B cell (primary cell): ENCODE measurements around the gene NYAP1. TPM values are rescaled to one million over a fixed set of nuclear protein-coding genes. Genes with fewer than 3 reads are reported as not detected.

Experiments used
- ATAC-seq: fragments of 200-7000 bp; cut with Tn5 transposase; one replicate; pipeline ENCODE4 v1.10.0; 2021; ENCODE audit warnings: low read depth, mild to moderate bottlenecking, moderate number of reproducible peaks, moderate library complexity
- CTCF ChIA-PET: fragments of 350-600 bp; sonication (Branson Sonifier 250); formaldehyde crosslinking; loops from one replicate; lab custom pipeline; 2021; ENCODE audit warnings: antibody characterized with exemption, inconsistent platforms; lab: Charles Lee
- POLR2A ChIA-PET: fragments of 350-600 bp; sonication (Branson Sonifier 250); formaldehyde crosslinking; loops from one replicate; lab custom pipeline; 2021; ENCODE audit warnings: antibody characterized with exemption; lab: Charles Lee
- DNase-seq: peaks from one replicate; pipeline ENCODE4 v3.0.0; 2013
- H2AFZ ChIP-seq: 2 replicates; pipeline ENCODE4 v1.6.1; 2012; ENCODE audit warnings: mild to moderate bottlenecking, low read depth, low read length; ENCODE audit not compliant: insufficient read depth, poor library complexity, severe bottlenecking
- H3K27ac ChIP-seq, 2 donors: 1 replicate in 1 of 2; 2 replicates in 1 of 2; pipeline ENCODE4 v1.5.1; 2012 to 2013; ENCODE audit warnings: low read length in 2 of 2, mild to moderate bottlenecking in 2 of 2, moderate library complexity in 1 of 2
- H3K27me3 ChIP-seq, 4 experiments: fragments of 200-600 bp in 1 of 4; sonication (generic) in 1 of 4; replicated peaks in 1 of 4; 1 replicate in 2 of 4; 2 replicates in 2 of 4; pipeline versions ENCODE4 v1.6.1 to v1.7.0; 2013 to 2016; ENCODE audit warnings: low read length in 3 of 4, mild to moderate bottlenecking in 2 of 4, mixed read lengths in 1 of 4, moderate library complexity in 1 of 4; ENCODE audit not compliant: insufficient read depth in 4 of 4, control insufficient read depth in 3 of 4; ENCODE audit errors: control extremely low read depth in 1 of 4
- H3K36me3 ChIP-seq, 2 experiments: replicated peaks in 1 of 2; 1 replicate in 1 of 2; 2 replicates in 1 of 2; pipeline versions ENCODE4 v1.6.1 to v1.7.1; 2013; ENCODE audit warnings: low read length in 1 of 2; ENCODE audit not compliant: insufficient read depth in 2 of 2, control insufficient read depth in 1 of 2; ENCODE audit errors: control extremely low read depth in 1 of 2, extremely low read depth in 1 of 2
- H3K4me1 ChIP-seq, 2 donors: fragments of 200-600 bp in 1 of 2; sonication (generic) in 1 of 2; 1 replicate in 1 of 2; 2 replicates in 1 of 2; pipeline versions ENCODE4 v1.5.1 to v1.6.1; 2013 to 2017; ENCODE audit warnings: low read length in 2 of 2; ENCODE audit not compliant: control insufficient read depth in 2 of 2, insufficient read depth in 2 of 2
- H3K4me2 ChIP-seq: replicated peaks from 2 replicates; pipeline ENCODE3; 2012; ENCODE audit warnings: mild to moderate bottlenecking, low read depth, low read length; ENCODE audit not compliant: poor library complexity, severe bottlenecking
- H3K4me3 ChIP-seq, 5 experiments: fragments of 200-600 bp in 1 of 5; sonication (generic) in 1 of 5; 1 replicate in 3 of 5; 2 replicates in 2 of 5; pipeline versions ENCODE4 v1.5.1 to v1.7.0; 2011 to 2016; ENCODE audit warnings: low read length in 4 of 5, mild to moderate bottlenecking in 4 of 5, low read depth in 2 of 5, control low read depth in 1 of 5, moderate library complexity in 1 of 5; ENCODE audit not compliant: insufficient read depth in 1 of 5; ENCODE audit errors: control extremely low read depth in 1 of 5, extremely low read depth in 1 of 5
- H3K79me2 ChIP-seq: fragments of 200-600 bp; sonication (generic); one replicate; pipeline ENCODE4 v1.6.0; 2016; ENCODE audit warnings: low read length; ENCODE audit not compliant: control insufficient read depth, insufficient read depth
- H3K9ac ChIP-seq: fragments of 200-600 bp; sonication (generic); 2 replicates; pipeline ENCODE4 v1.6.1; 2017; ENCODE audit warnings: mild to moderate bottlenecking, low read length, moderate library complexity
- H3K9me3 ChIP-seq, 3 donors: one replicate each; pipeline versions ENCODE4 v1.6.1 to v1.7.1; 2013; ENCODE audit warnings: low read length in 2 of 3; ENCODE audit not compliant: control insufficient read depth in 2 of 3, insufficient read depth in 1 of 3; ENCODE audit errors: control extremely low read depth in 1 of 3
- H4K20me1 ChIP-seq: 2 replicates; pipeline ENCODE4 v1.6.0; 2012; ENCODE audit warnings: mild to moderate bottlenecking, low read length; ENCODE audit not compliant: insufficient read depth, control insufficient read depth, poor library complexity, severe bottlenecking
- H3K27ac Mint-ChIP-seq: one replicate; pipeline ENCODE4 v1.8.0; 2021; ENCODE audit warnings: mixed read lengths
- H3K27me3 Mint-ChIP-seq: one replicate; pipeline ENCODE4 v1.8.0; 2021; ENCODE audit warnings: mixed read lengths
- H3K4me1 Mint-ChIP-seq: one replicate; pipeline ENCODE4 v1.8.0; 2021; ENCODE audit warnings: mixed read lengths
- H3K4me3 Mint-ChIP-seq: one replicate; pipeline ENCODE4 v1.8.0; 2021; ENCODE audit warnings: mixed read lengths
- H3K9me3 Mint-ChIP-seq: one replicate; pipeline ENCODE4 v1.8.0; 2022; ENCODE audit warnings: mixed read lengths; ENCODE audit not compliant: insufficient read depth
- EZH2 ChIP-seq: IDR thresholded peaks from 2 replicates; pipeline ENCODE4 v1.6.1; 2012; ENCODE audit warnings: borderline replicate concordance, low read depth, mild to moderate bottlenecking, moderate library complexity, low read length; ENCODE audit not compliant: insufficient read depth, poor library complexity, severe bottlenecking
- WGBS: methylation state at CpG from one replicate; pipeline ENCODE4 v1.1.5; 2013; ENCODE audit warnings: missing lambda C conversion rate; ENCODE audit not compliant: insufficient coverage; 5-methylcytosine and 5-hydroxymethylcytosine counted together
- intact Hi-C: fragments of 100-400 bp; cut with micrococcal nuclease; formaldehyde crosslinking; loops from one replicate; pipeline ENCODE4 v1.10.0; 2022
- polyA plus RNA-seq: library from polyadenylated mRNA; depleted of rRNA; stranded (reverse); fragments of >200 nt; gene quantifications from 2 replicates; pipeline ENCODE4 v1.2.3, GENCODE V29; 2012
- total RNA-seq, 2 donors: library from RNA; stranded (reverse); fragments of 120-200 nt in 1 of 2; gene quantifications; 1 replicate in 1 of 2; 2 replicates in 1 of 2; pipeline versions ENCODE4 v1.2.3 to v1.2.4, GENCODE V29; 2013 to 2022
- TF ChIP-seq, protein P1 (sequence below): fragments of 200-600 bp; IDR thresholded peaks from one replicate; pipeline ENCODE4 v1.8.0; 2022; ENCODE audit warnings: antibody characterized with exemption, mild to moderate bottlenecking

The NYAP1 gene
- total and polyA plus RNA-seq, 2 donors (not counting 1 experiment from before 2014, with no cell fraction given), result 0.06 TPM; not detected in 1

DNA sequence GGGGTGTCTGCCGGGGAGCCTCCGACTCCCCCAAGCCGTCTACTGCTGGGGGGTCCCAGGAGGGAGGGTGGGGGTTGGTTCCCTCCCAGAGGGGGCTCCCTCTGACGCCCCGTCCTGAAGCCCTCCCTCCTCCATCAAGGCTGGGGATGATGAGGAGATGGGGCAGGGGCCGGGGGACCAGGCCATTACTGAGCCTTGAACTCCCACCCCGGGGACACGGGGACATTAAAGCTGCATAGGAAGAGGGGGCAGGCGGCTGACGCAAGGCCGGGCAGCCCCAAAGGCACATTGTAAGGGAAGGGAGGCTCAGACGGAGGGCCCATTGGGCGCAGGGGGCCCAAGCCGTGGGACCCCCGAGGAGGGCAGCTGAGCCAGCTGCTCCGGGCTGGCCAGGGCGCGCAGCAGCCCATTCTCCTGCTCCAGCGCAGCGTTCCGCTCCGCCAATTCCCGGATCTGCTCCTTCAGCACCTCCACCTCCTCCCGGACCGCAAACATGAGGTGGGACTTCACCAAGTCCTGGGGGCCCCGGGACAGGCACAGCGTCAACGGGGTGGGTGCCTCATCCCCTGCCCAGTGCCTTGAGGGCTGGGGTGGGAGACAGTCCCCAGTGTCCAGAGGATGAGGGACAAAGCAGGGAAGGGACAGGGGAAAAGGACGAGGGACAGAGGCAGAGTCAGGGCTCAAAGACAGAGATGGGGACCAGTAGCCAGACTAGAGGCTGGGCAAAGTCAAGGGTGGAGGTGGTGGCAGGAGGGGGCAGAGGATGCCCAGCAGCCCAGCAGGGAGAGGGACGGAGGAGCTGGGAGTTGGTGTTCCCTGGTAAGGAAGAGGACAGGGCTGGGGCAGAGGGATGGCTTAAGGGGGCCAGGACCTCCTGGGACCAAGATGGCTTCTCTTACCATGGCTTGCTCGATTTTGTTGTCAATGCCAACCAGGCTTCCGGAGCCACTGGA lies 16.8 kb upstream of the NYAP1 start:
- Histone ChIP-seq H3K27me3 (no peaks in the 10 kb centered on the region), H3K36me3 (peaks cover 3 to 39% of the 10 kb centered on the region in 2 experiments), H4K20me1 (peaks cover 42% of the 10 kb centered on the region), H3K4me3 (no peak overlapping the region), H3K9ac (no peak overlapping the region), H3K4me1 (peaks cover 3 to 4% of the 10 kb centered on the region in 2 donors), H2AFZ (no peak overlapping the region), H3K27ac (no peak overlapping the region), H3K9me3 (no peaks in the 10 kb centered on the region), H3K4me2 (no peak overlapping the region), H3K79me2 (peaks cover 25% of the 10 kb centered on the region)
- DNase-seq, result no peak
- POLR2A ChIA-PET, result no interaction called here
- Mint-ChIP-seq H3K27me3 (no peaks in the 10 kb centered on the region), H3K9me3 (no peaks in the 10 kb centered on the region), H3K27ac (no peak overlapping the region), H3K4me3 (no peak overlapping the region), H3K4me1 (peaks cover 9% of the 10 kb centered on the region)
- intact Hi-C loops, result no loop called here
- ATAC-seq, result no peak
- WGBS, result 95% methylated on average over 19 of the region's 32 CpGs
- CTCF ChIA-PET, result interaction anchor here (2.2 to 2.6 kb wide), 2 partner anchors 15 to 93 kb away, joined by 10 to 15 read pairs; no protein-coding TSS in a partner anchor
- TF ChIP-seq, protein P1, sequence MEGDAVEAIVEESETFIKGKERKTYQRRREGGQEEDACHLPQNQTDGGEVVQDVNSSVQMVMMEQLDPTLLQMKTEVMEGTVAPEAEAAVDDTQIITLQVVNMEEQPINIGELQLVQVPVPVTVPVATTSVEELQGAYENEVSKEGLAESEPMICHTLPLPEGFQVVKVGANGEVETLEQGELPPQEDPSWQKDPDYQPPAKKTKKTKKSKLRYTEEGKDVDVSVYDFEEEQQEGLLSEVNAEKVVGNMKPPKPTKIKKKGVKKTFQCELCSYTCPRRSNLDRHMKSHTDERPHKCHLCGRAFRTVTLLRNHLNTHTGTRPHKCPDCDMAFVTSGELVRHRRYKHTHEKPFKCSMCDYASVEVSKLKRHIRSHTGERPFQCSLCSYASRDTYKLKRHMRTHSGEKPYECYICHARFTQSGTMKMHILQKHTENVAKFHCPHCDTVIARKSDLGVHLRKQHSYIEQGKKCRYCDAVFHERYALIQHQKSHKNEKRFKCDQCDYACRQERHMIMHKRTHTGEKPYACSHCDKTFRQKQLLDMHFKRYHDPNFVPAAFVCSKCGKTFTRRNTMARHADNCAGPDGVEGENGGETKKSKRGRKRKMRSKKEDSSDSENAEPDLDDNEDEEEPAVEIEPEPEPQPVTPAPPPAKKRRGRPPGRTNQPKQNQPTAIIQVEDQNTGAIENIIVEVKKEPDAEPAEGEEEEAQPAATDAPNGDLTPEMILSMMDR, result no peak
- no peak for TF ChIP-seq EZH2
